Fibroblast of lung (primary cell): Measurements from ENCODE around the gene FBLN2.

Source experiments
- CTCF ChIP-seq, 2 donors: IDR thresholded peaks in 1 of 2; conservative IDR thresholded peaks in 1 of 2; 1 replicate in 1 of 2; 2 replicates in 1 of 2; pipeline ENCODE4 v1.5.1; 2011 to 2012; ENCODE audit warnings: low read length in 2 of 2, control low read depth in 1 of 2, inconsistent platforms in 1 of 2, low read depth in 1 of 2, mild to moderate bottlenecking in 1 of 2
- EZH2 ChIP-seq: IDR thresholded peaks from 2 replicates; pipeline ENCODE4 v1.5.1; 2012; ENCODE audit warnings: low read length, control low read depth, mild to moderate bottlenecking; ENCODE audit errors: missing control alignments

- TF ChIP-seq CTCF (conservative IDR thresholded peaks at IDR 0.05 in 1 of 2, IDR thresholded peaks at IDR 0.05 in 1 of 2; ENCODE audit: low read depth in 1 of 2, low read length in 2 of 2) (no peak), EZH2 (no peak)
These were observed 15.0 kb downstream of the FBLN2 start for GRCh38 chr3:13563911-13564310.
